MM.1S (cell line): Measurements from ENCODE around the gene PPP1R9A.

ENCODE experiments used
- CTCF ChIP-seq: fragments of 300-600 bp; sonication (generic); IDR thresholded peaks from 2 replicates; pipeline ENCODE4 v1.5.1; 2016; ENCODE audit warnings: antibody characterized with exemption, low read length, mixed read lengths
- EZH2phosphoT487 ChIP-seq: fragments of 300-600 bp; sonication (generic); IDR thresholded peaks from 2 replicates; pipeline ENCODE4 v1.6.1; 2018; ENCODE audit warnings: antibody characterized with exemption, low read length

GRCh38 chr7:95334447-95334846 lies 427.1 kb downstream of the PPP1R9A start:
- TF ChIP-seq CTCF (no peak), EZH2phosphoT487 (no peak)
